Osteoblast (primary cell): ENCODE measurements around the gene OR56A4. TPM values are rescaled to one million over a fixed set of nuclear protein-coding genes. Genes with fewer than 3 reads are reported as not detected.

Experiments used
- DNase-seq: peaks from one replicate; pipeline ENCODE4 v3.0.0; 2011; ENCODE audit warnings: low spot score, mixed read lengths; ENCODE audit not compliant: insufficient read length; ENCODE audit errors: missing footprints
- H2AFZ ChIP-seq: 2 replicates; pipeline ENCODE4 v1.6.0; 2011; ENCODE audit warnings: mild to moderate bottlenecking, low read length
- H3K27ac ChIP-seq: 2 replicates; pipeline ENCODE4 v1.5.1; 2011; ENCODE audit warnings: mild to moderate bottlenecking, low read depth, low read length, moderate library complexity
- H3K27me3 ChIP-seq: 2 replicates; pipeline ENCODE4 v1.6.0; 2012; ENCODE audit warnings: mild to moderate bottlenecking, control low read depth, inconsistent platforms, low read length, moderate library complexity; ENCODE audit not compliant: insufficient read depth
- H3K36me3 ChIP-seq: 2 replicates; pipeline ENCODE4 v1.5.1; 2011; ENCODE audit warnings: mild to moderate bottlenecking, low read length, control low read depth, moderate library complexity; ENCODE audit not compliant: insufficient read depth
- H3K4me1 ChIP-seq: 2 replicates; pipeline ENCODE4 v1.5.1; 2011; ENCODE audit warnings: mild to moderate bottlenecking, low read length, control low read depth, moderate library complexity; ENCODE audit not compliant: insufficient read depth
- H3K4me2 ChIP-seq: 2 replicates; pipeline ENCODE4 v1.6.0; 2011; ENCODE audit warnings: mild to moderate bottlenecking, low read length; ENCODE audit not compliant: insufficient read depth
- H3K4me3 ChIP-seq: fragments of 200-600 bp; sonication (generic); 3 replicates; pipeline ENCODE4 v1.5.1; 2012; ENCODE audit warnings: mild to moderate bottlenecking, low read length, inconsistent platforms; ENCODE audit not compliant: insufficient read depth
- H3K79me2 ChIP-seq: 2 replicates; pipeline ENCODE4 v1.6.0; 2012; ENCODE audit warnings: mild to moderate bottlenecking, low read length, control low read depth, inconsistent platforms; ENCODE audit not compliant: insufficient read depth
- H3K9me3 ChIP-seq: 2 replicates; pipeline ENCODE4 v1.5.1; 2011; ENCODE audit warnings: low read depth, low read length, control low read depth
- H4K20me1 ChIP-seq: 2 replicates; pipeline ENCODE4 v1.6.0; 2012; ENCODE audit warnings: mild to moderate bottlenecking, low read length, control low read depth; ENCODE audit not compliant: insufficient read depth
- total RNA-seq: library from RNA; depleted of rRNA; stranded (reverse); fragments of >200 nt; gene quantifications from 2 replicates; pipeline ENCODE4 v1.2.3, GENCODE V29; 2012
- TF ChIP-seq, protein P1 (sequence below): IDR thresholded peaks from 2 replicates; pipeline ENCODE4 v1.5.1; 2011; ENCODE audit warnings: mild to moderate bottlenecking, low read depth, low read length, moderate library complexity; ENCODE audit errors: extremely low read depth

Gene OR56A4
- total RNA-seq, 1 donor = not detected

- Histone ChIP-seq H4K20me1 (no peaks in the 10 kb centered on the region), H3K36me3 (no peaks in the 10 kb centered on the region), H3K4me2 (no peak overlapping the region), H3K27ac (no peak overlapping the region), H3K27me3 (no peaks in the 10 kb centered on the region), H3K4me1 (no peaks in the 10 kb centered on the region), H3K9me3 (no peaks in the 10 kb centered on the region), H2AFZ (no peak overlapping the region), H3K4me3 (no peak overlapping the region), H3K79me2 (no peaks in the 10 kb centered on the region)
- no peak for DNase-seq
- TF ChIP-seq, protein P1, sequence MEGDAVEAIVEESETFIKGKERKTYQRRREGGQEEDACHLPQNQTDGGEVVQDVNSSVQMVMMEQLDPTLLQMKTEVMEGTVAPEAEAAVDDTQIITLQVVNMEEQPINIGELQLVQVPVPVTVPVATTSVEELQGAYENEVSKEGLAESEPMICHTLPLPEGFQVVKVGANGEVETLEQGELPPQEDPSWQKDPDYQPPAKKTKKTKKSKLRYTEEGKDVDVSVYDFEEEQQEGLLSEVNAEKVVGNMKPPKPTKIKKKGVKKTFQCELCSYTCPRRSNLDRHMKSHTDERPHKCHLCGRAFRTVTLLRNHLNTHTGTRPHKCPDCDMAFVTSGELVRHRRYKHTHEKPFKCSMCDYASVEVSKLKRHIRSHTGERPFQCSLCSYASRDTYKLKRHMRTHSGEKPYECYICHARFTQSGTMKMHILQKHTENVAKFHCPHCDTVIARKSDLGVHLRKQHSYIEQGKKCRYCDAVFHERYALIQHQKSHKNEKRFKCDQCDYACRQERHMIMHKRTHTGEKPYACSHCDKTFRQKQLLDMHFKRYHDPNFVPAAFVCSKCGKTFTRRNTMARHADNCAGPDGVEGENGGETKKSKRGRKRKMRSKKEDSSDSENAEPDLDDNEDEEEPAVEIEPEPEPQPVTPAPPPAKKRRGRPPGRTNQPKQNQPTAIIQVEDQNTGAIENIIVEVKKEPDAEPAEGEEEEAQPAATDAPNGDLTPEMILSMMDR = no peak
Measured at GRCh38 chr11:5994791-5995190, 12.0 kb downstream of the OR56A4 start.

DNA sequence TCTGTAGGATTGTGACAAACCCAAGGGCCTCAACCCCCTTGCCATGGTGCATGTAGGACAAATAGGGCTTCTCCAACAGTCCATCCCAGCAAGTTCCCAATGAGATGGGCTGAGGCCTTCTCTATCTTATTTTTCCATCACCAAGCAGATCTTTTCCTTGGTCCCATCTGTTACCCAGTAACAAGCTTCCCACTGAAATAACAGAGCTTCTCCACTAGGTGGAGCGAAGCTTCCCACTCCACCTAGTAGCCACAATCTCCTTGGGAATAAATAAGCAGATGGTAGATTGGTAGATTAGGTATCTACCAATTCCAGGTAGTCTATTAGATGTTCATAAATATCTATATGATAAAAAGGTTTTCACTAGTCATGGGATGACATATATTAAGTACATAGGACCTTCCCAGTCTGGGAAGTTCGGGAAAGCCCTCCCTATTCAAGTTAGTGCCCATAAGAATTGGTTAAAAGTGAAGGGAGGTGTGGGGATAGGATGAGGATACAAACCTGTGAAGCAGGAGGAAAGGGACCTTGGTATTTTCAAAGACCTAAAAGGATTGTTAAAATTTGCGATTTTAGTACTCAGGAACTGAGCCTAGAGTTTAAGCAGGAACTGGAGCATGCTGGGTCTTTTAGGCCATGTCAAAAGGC, 14.0 kb downstream of the OR56A4 start:
- Histone ChIP-seq H3K4me2 (no peak overlapping the region), H3K4me3 (no peak overlapping the region), H3K79me2 (no peaks in the 10 kb centered on the region), H3K27ac (no peak overlapping the region), H4K20me1 (no peaks in the 10 kb centered on the region), H3K36me3 (no peaks in the 10 kb centered on the region), H3K27me3 (no peaks in the 10 kb centered on the region), H3K4me1 (no peaks in the 10 kb centered on the region), H3K9me3 (no peaks in the 10 kb centered on the region), H2AFZ (no peak overlapping the region)
- TF ChIP-seq, protein P1 = peak; percentile 52
- DNase-seq = no peak

DNA sequence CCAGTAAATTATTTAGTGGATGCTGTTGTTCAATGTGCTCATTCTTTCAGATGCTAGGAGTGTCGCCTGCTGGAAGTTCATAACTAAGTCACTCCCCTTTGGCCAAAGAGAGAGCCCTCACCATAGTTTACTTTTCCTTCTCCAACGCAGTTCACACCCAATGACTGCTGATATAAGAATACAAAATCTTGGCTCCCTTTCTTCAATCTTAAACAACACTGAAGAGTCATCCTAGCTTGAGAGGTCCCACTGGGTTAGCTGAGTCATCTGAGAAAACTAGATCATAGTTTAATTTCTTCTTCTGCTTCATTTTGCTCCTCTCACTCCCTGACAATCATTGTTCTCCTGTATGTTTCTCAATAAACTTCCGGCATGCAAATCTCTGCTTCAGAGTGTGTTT, 14.6 kb downstream of the OR56A4 start:
- Histone ChIP-seq H3K4me2 (no peak overlapping the region), H4K20me1 (no peaks in the 10 kb centered on the region), H3K4me3 (no peak overlapping the region), H2AFZ (no peak overlapping the region), H3K79me2 (no peaks in the 10 kb centered on the region), H3K27ac (no peak overlapping the region), H3K27me3 (no peaks in the 10 kb centered on the region), H3K9me3 (no peaks in the 10 kb centered on the region), H3K4me1 (no peaks in the 10 kb centered on the region), H3K36me3 (no peaks in the 10 kb centered on the region)
- TF ChIP-seq, protein P1 = no peak
- peak; percentile 59 for DNase-seq

DNA sequence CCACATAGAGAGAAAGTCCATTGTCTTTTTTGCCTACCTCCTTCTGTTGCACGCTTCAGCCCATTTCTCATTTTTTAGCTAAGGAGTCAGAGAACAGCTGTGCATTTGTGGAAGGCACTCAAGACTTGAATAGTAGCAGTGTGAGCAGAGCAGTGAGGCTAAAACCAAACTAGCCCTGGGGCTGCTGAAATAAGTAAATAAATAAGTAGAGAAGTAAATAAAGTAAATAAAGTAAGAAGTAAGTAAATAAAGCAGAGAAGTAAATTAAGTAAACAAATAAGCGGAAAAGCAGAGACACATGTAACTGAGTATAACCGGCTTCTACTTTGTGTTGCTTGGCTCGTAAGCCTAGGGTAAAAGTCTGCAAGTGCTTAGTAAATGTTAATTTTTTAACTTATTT, 17.5 kb downstream of the OR56A4 start:
- H3K4me2 ChIP-seq = no peak overlapping the region
- TF ChIP-seq, protein P1 = no peak
- no peak overlapping the region for H3K27ac ChIP-seq
- H3K4me1 ChIP-seq = no peaks in the 10 kb centered on the region
- H3K9me3 ChIP-seq = no peaks in the 10 kb centered on the region
- no peaks in the 10 kb centered on the region for H3K79me2 ChIP-seq
- H3K4me3 ChIP-seq = no peak overlapping the region
- H4K20me1 ChIP-seq = no peaks in the 10 kb centered on the region
- no peak for DNase-seq
- H3K27me3 ChIP-seq = no peaks in the 10 kb centered on the region
- no peaks in the 10 kb centered on the region for H3K36me3 ChIP-seq
- no peak overlapping the region for H2AFZ ChIP-seq
